HG03439 (cell line): Measurements from ENCODE around the gene VIPR2.
"Not testable (repeated sequence)": the region's sequence is repeated elsewhere in the genome, so short reads cannot be mapped to it uniquely, and the experiment has no call there.

Experiments used
- ATAC-seq: cut with Tn5 transposase; IDR thresholded peaks from one replicate; pipeline ENCODE4 v1.9.1; 2021; ENCODE audit warnings: mild to moderate bottlenecking, moderate library complexity; ENCODE audit not compliant: unreplicated experiment

Gene VIPR2

DNA sequence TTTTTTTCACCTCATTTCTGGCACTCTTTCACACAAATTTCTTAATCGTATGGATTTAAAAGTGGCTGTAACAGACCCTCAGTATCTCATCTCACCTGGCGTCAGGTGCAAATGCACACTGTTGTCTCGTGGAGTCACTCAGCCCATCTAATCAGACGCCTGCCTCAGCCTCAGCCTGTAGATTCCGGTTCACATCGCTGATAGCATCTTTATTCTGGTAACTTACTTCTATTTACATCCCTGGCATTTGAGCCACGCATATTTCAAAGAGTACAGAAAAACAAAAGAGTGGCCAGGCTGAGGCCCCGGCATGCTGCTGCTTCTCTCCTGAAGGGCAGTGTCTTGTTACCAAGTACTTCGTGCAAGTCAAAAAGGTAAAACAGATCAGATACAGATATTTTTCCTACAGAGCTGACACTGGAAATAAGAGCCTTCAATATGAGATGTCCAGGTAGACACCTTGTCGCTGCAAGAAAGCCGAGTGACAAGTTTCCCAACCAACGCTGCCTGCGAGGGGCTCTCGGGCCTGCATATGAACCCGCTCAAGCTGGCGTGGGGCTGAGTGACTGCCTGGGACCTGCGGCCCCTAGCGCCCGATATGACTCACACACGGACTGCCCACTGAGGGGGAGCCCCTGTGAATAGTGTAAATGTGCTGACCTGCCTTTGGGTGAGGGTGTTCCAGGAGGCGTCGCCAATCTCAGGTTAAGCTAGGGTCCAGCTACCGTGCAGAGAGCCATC, 4.3 kb downstream of the VIPR2 start:
- no peak for ATAC-seq

DNA sequence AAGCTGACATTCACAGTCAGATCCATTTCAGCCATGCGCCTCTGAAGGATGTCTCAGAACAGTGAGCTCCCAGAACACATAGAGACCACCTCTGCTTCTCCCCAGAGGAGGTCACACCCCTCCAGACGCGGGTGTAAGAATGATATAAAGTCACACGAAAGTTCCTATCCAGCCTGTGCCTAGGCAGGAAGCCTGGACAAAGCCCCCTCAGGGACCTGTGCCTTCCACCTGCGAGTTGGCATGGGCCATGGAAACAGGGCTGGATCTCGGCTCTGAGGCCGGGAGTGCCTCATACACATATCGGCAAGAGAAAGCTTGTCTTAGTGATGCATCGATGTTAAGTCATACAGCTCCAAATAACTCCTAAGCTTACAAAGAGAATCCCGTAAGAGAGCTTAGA, 5.0 kb downstream of the VIPR2 start:
- no peak for ATAC-seq

DNA sequence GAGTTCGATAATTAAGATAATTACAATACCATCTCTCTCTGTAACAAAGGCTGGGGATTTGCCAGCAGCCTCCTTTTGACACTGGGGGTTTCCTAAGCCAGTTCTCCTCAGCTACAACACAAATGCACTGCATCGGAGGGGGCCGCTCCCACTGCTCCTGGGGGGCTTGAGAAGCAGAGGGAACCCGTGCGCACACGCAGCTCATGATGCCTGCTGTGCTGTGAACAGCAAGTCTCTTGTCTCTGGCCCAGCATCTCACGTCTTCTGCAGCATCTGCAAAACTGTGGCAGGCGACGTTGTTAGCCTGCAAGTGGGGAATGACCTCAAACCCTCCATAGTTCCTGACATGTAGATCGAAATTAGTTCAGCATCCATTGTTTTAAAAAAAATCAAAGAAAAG, 5.5 kb downstream of the VIPR2 start:
- no peak for ATAC-seq

- ATAC-seq: no peak
Observed at GRCh38 chr7:159138508-159138907, 6.2 kb downstream of the VIPR2 start.

DNA sequence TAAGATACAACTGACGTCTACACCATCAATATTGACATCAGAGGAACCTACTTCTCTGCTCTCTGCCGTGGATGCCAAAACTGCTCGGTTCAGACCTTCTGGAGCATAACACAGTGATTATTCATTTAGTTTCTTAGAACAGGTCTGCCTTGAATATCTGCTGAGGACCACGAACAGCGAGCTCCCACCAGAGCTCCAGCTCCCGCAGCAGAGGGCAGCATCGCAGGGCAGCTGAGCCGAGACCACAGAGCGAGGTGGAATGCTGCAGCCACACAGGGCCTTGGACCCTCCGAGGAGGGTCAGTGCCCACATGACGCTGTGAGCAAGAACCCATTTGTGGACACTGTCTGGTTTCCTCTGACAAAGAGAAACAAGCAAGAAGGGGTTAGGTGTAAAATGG, 6.8 kb downstream of the VIPR2 start:
- ATAC-seq: no peak

DNA sequence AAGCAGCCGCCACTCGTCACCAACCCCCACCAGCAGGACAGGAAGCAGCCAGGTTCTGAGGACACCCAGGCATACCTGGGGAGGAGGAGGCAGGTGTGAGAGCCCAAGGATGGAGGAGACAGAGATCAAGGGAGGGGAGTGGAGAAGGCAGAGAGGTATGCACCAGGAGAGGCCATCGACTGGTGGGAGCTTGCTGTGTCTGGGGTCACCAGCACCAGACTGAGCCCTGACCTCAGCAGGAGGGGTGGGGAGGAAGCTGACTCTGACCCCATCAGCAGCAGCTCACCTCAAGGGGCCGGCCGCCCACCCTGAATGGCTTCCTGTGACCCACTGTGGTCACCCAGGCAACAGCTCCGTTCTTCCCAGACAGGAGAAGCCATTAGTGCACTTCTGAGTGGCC, 7.8 kb downstream of the VIPR2 start:
- ATAC-seq: no peak

DNA sequence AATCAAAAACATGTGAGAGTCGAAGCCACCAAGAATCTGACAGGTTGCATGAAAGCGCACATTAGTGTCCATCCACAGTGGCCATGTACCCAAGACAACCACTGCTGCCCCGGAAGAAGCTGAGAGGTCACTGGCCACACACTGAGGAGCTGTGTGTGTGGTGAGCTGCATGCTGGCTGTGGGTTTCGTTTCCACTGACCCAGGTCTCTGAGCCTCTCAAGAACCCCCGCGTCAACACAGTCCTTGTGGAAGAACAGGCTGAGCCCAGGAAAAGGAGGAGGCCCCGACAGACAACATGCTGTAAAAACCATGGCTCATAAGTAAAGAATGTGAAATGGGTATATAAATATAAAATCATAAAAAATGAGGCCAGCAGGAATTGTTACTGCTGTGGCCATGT, 8.2 kb downstream of the VIPR2 start:
- no peak for ATAC-seq

DNA sequence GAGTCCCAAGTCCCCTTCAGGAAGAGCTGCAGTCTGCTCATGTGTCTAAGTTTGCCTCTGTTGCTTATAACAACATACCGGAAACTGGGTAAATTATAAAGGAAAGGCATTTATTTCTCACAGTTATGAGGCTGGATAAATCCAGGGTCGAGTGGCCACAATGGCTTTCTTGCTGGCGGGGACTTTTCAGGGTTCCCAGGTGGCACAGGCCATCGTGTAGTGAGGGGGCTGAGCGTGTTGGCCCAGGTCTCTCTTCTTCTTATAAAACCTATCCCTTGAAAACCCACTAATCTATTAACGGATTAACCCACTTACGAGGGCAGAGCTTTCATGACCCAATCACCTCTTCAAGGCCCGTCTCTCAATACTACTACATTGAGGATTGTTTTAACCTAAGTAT, 8.7 kb downstream of the VIPR2 start:
- ATAC-seq: no peak

GRCh38 chr7:159132670-159133443, 11.8 kb downstream of the VIPR2 start:
- not testable (repeated sequence) for ATAC-seq

GRCh38 chr7:159130820-159131219, 13.8 kb downstream of the VIPR2 start:
- no peak for ATAC-seq

DNA sequence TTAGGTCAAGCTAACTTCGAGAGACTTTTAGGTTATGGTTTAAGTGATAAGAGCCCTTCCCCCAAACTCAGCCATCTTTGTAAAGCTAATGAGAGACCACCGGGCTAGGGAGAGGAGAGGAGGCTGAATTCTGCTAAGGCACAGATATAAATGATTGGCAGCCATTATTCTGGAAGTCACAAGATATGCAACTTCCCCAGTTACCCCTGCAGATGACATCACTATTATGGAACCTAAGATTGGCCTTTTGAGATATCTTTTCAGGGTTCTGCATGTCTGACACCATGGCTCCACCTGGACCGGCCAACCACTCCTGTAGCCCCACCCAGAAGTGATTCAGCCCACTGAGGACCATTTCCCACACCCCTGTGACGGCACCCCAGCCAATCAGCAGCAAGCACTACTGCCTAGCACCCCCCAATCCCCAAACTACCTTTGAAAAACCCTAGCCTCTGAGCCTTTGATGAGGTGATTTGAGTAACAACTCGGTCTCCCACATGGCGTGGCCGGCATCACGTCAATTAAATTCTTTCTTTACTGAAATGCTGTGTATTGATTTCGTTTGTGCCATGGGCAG, 14.4 kb downstream of the VIPR2 start:
- ATAC-seq: no peak

DNA sequence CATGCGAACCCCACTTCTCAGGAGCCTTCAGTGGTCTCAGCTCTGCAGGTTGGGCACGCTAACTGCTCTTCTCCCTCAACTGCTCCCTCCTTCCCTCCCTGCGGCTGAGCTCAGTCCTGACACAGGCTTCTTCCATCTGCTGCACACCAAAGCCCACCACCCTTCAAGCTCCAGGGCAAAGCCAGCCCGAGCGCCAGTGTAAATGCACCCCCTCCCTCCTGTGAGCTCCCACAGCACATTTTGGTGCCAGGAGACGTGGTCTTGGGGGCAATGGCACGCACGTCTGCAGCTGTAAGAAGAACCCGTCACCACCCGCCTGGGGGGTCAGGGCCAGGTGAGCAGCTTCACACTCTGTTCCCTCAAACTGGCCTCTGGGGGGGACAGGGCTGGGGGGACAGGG, 15.9 kb downstream of the VIPR2 start:
- ATAC-seq: no peak

- no peak for ATAC-seq
Observed at GRCh38 chr7:159127691-159128642, 16.7 kb downstream of the VIPR2 start.

DNA sequence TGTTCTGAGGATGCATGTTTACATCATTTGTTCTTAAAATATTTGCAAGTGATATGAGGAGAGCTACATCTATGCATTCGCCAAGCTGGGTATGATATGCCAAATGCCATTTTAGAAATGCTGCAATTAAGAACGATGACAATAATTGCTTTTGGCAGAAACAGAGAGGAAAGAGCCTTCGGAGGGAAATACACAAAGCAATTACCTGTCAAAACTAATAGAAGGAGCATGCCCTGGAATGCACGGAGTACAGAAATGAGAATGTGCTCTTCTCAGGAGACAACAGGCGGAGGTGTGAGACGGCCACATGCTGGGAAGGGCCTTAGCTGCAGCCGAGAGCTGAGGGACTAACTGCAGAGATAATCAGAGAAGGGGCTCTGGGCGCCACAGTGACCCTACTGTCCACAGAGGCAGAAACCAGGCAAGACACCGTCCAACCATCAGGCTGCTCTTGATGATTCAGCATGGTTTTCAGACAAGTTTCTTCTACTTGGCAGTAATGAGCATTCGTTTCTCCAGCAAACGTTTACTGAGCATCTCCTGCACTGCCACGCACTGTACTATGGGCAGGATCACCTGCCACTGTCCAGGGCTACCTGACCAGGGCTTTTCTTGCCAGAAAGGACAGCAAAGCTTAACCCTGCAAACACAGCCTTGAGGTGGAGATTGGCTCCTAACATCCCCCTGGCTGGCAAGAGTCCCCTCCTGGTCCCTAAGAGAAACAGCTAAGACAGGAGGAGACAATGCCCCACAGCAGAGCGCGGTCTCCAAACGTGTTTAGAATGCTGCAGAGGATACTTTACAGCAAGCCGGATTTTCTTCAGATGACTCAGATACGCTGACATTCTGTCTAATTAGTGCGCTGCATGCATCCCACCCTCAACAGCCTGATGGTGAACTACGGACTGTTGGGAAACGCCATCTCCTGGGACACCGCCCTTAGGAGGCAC, 18.1 kb downstream of the VIPR2 start:
- no peak for ATAC-seq

GRCh38 chr7:159125955-159126270, 18.8 kb downstream of the VIPR2 start:
- ATAC-seq: no peak

DNA sequence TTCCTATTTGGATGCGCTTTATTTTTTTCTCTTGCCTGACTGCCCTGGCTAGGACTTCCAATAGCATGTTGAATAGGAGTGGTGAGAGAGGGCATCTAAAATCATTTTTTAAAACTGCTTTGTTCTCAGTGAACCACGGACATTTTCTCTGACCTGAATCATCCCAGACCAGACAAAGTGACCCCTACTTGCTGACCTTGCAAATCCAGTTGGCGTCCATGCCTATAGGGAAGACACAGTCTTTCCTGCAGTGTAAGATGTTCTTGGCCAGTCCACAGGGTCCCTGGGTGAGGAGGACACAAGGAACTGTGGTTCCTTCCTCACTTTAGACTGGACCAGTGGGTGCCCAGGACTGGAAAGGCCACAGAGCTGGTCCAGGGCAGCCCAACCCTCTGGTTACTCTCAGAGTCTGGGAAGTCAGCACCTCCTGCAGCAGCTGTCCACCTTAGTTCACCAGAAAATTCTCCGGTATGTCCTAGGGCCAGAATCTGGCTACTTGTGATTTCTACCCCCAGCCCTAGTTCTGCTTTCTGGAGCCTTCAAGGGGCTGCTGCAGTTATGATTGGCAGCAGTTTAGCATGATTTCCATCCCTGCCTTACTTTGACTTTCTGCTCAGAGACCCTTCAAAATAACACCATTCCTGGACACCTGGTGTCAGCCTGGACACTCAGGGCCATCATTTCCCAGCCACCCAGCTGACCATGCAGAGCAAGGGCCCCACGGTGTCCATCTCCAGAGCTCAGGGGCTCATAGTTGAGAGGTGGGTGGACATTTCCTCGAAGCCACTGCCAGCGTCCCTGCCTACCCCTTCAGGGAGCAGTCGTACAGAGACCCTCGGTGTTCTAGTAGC, 19.3 kb downstream of the VIPR2 start:
- ATAC-seq: no peak

DNA sequence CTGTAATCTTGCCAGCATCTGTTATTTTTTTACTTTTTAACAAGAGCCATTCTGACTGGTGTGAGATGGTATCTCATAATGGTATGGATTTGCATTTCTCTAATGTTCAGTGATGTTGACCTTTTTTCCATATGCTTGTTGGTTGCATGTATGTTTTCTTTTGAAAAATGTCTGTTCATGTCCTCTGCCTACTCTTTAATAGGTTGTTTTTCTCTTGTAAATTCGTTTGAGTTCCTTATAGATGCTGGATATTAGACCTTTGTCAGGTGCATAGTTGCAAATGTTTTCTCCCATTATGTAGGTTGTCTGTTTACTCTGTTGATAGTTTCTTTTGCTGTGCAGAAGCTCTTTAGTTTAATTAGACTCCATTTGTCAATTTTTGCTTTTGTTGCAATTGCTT, 20.9 kb downstream of the VIPR2 start:
- not testable (repeated sequence) for ATAC-seq

GRCh38 chr7:159123294-159123693, 21.4 kb downstream of the VIPR2 start:
- not testable (repeated sequence) for ATAC-seq

DNA sequence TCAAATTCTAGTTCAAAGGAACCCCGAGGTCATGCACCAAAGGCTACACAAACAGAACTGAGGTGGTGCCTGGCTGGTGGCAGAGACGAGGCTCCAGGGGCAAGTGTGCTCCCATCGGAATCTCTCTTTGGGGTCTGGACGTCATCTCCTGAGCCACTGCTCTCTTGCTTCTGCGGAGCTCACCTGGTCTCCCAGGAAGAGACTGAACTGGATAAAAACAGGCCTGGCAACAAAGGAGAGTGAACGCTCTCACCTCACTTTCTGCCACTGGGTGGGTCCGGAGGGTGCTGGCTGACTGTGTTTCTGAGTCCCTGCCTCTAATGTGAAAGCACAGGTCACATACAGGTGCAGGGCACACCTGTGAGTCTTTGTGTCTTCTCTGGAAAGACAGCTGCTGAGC, 22.4 kb downstream of the VIPR2 start:
- no peak for ATAC-seq
